C4-2B (cell line): Measurements from ENCODE around the gene MRPL14.

Experiments
- ZFX ChIP-seq: fragments of 450-650 bp; IDR thresholded peaks from 2 replicates; pipeline ENCODE4 v1.6.1; 2017
- TF ChIP-seq, protein P1 (sequence below): fragments of 450-650 bp; conservative IDR thresholded peaks from 2 replicates; pipeline ENCODE4 v1.5.1; 2017; ENCODE audit warnings: mild to moderate bottlenecking

- TF ChIP-seq, protein P1, sequence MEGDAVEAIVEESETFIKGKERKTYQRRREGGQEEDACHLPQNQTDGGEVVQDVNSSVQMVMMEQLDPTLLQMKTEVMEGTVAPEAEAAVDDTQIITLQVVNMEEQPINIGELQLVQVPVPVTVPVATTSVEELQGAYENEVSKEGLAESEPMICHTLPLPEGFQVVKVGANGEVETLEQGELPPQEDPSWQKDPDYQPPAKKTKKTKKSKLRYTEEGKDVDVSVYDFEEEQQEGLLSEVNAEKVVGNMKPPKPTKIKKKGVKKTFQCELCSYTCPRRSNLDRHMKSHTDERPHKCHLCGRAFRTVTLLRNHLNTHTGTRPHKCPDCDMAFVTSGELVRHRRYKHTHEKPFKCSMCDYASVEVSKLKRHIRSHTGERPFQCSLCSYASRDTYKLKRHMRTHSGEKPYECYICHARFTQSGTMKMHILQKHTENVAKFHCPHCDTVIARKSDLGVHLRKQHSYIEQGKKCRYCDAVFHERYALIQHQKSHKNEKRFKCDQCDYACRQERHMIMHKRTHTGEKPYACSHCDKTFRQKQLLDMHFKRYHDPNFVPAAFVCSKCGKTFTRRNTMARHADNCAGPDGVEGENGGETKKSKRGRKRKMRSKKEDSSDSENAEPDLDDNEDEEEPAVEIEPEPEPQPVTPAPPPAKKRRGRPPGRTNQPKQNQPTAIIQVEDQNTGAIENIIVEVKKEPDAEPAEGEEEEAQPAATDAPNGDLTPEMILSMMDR = no peak
- no peak for TF ChIP-seq ZFX
Observed at GRCh38 chr6:44108471-44108870, 18.8 kb downstream of the MRPL14 start.
